AG08396 (cell line): ENCODE measurements around the gene FAM118B.
A peak's percentile ranks its signal among the peaks of the same experiment; 100 is the strongest.

Experiments used
- DNase-seq: peaks from one replicate; pipeline ENCODE4 v3.0.0; 2012; ENCODE audit warnings: low spot score, mixed read lengths

Gene FAM118B

GRCh38 chr11:126211236-126212088 is at the start of gene FAM118B, which contains the start of gene RPUSD4:
Gene FAM118B (plus strand): TSS chr11:126211782. CDS start chr11:126235002, 23,220 bp downstream.
Gene RPUSD4 (minus strand): TSS chr11:126211650. CDS start chr11:126211638, 12 bp downstream.
- DNase-seq = peak; percentile 99

DNA sequence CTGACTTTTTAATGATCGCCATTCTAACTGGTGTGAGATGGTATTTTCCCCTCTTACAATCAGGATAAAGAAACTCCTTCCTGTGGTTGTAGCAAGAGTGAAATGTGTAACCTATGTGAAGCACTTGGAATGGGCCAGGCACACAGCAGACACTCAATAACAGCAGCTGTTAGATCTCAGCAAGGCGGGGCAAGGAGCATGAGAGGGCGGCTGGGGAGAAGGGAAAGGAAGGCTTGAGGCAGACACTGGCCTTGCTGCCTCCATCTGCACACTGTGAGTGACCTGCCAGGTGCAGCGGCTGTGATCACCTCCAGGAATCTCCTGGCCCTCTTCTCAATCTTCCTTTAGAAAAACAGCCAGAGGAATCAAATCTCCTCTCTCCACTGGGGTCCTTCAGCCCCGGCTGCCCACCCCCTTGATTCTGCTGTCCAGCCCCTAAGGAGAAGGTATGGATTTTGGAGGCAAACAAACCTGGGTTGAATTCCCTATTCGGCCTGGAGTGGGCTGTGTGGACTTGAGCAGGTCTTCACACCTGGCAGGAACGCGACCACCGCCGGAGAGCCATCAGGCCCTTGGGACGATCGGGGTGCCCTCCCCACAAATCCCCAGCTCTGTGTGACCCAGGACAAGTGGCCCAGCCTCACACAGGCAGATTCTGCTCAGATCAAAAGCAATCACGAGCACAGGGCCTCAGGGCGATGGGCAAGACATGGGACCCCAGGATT is 49.1 kb upstream of the FAM118B start:
- DNase-seq = no peak

DNA sequence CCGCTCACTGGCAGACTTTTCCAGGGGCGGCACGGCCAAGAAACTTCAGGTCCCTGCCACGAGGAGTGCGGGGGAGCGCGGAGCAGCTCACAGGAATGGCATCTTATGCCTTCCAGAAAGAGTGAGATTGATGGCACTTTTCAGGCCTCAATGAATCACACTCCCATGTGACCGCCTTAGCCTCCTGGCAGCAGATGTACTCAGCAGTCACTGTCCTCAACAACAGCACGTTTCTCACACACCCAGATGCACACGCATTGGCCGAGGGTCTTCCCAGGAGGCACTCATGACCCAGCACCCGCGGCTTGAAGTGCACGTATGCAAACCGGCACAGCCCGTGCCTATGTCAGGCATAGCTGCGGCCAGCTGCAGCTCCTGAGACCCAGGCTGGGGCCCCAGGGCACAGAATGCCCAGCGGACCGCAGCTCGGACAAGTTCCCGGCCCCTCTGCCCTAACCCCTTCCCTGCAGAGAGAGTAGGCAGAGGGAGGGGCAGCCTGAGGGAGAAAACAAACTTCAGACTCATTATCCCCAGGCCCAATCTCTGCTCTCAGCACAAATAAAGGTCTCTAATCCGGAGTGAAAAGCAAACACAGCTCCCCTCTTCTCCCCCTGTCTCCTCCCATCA is 48.4 kb upstream of the FAM118B start:
- DNase-seq = peak; percentile 88

GRCh38 chr11:126163779-126164178 is 47.8 kb upstream of the FAM118B start:
- no peak for DNase-seq

DNA sequence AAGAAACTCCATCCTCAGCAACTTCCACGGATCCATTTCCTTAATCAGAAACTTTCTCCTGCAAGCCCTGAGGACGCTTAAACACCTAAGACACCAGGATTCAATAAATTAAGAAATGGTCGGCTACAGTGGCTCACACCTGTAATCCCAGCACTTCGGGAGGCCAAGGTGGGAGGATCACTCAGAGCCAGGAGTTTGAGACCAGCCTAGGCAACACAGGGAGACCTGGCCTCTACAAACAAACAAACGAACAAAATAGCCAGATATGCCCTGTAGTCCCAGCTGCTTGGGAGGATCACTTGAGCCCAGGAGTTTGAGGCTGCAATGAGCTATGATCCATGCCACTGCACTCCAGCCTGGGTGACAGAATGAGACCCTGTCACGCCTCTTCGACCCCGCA is 46.8 kb upstream of the FAM118B start:
- DNase-seq = no peak

DNA sequence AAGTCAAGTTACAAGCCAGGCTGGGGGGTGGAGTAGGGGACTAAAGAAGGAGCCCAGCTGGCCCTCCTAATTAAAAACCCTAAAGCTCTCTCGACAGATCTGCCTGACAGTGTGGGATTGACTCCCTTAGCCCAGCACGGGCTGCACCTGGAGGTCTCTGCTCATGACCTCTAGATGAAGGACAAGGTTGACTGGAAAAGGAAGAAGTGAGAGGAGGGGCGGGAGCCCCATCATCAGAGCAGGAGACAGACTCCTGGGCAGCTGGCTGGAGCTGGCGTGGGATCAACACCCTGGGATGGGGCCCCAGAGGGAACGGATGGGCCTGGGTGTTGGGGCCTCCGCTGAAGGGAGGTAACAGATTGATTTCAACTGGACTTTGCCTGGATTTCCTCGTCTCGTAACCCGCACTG is 46.3 kb upstream of the FAM118B start:
- DNase-seq = no peak

DNA sequence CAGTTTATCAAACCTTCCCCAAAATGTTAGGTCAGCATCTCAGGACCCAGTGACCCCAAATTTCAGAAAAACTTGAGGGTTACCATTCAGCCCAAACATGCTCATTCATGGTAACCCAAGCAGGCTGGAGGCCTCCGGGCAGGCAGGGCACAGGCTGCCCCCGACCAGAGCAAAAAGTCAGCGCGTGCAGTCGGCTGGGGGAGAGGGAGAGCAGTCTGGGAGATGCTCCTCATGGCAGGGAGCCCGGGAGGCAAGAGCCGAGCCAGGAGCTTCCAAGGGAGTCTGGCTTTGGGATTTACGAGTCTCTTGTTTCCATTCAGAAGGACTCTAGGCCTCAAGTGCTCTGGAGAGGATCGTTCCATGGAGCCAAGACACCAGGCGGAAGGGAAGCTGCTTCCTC is 45.8 kb upstream of the FAM118B start:
- no peak for DNase-seq

- DNase-seq = no peak
Measured at GRCh38 chr11:126166413-126166812, 45.2 kb upstream of the FAM118B start.

GRCh38 chr11:126167488-126167887 is 44.1 kb upstream of the FAM118B start:
- DNase-seq = no peak

DNA sequence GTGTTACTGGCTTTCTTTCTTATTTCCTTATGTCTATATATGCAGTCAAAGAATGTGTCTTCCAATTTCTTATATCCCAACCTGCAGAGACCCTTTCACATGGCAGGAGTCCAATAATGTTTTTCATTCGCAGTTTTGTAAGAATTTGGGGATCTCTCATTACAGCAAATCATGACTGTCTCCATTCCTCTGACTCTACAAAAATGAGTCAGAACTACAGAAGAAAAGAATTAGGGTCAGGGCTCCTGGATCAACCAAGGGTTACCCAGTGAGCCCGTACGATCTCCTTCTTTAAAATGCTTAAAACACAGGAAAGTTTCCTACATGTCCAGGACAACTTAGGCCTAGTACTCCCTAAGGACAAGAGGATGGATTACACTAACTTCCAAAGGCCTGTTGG is 42.3 kb upstream of the FAM118B start:
- DNase-seq = no peak

DNA sequence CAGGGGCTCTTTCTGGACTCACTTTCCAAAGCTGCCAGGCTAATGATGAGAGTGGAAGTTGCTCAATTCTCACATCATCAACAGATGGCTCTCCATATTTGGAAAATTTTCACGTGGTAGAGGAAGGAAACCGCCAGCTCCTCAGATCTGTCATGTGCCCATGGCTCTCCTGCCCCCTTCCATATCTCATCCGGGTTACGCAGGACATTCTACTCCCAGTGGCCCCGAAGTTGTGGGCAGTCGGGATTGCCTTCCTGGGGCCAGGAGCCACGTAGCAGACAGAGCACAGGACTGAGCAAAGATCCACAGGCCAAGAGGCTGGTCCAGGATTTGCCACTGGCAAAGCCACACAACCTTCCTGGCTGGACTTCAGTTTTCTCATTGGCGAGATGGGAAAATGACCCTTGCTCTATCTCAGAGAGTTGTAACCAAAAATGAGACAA is 39.0 kb upstream of the FAM118B start:
- DNase-seq = no peak

DNA sequence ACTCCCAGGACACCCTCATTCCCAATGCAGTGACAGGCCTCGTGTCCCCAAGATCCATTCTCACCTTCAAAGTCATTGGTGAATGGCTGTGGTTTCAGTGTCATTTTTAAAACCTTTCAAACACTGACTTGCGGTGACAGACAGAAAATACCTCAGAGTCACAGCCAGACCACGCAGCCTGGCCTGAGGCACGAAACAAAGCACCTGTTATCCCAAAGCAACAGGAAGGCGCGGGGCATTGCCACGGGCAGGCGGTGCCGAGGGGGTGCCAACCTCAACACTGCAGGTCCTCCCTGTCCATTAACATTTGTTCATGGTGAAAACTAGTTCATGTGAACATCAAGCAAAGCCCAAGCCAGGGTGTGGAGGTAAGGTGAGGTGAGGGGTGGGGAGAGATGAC is 38.3 kb upstream of the FAM118B start:
- DNase-seq = no peak

GRCh38 chr11:126174816-126175215 is 36.8 kb upstream of the FAM118B start:
- DNase-seq = no peak

DNA sequence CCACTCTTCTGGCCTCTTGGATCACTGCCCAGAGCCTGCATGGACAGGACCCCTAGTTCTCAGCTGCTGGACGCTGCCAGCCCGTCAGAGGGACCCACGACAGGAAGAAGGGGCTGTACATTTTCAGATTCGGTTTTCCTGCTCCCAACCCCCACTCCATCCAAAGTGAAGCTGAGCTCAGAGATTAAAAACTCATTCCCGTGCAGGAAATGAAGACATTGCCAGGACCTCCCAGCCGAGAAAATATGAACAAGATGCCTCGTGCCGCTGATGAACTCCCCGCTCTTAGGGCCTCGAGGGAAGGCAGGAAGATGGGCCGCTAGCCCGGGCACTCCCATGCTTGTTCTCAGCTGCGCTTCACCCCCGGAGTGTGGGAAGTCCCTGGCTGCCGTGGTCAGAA is 36.2 kb upstream of the FAM118B start:
- no peak for DNase-seq

DNA sequence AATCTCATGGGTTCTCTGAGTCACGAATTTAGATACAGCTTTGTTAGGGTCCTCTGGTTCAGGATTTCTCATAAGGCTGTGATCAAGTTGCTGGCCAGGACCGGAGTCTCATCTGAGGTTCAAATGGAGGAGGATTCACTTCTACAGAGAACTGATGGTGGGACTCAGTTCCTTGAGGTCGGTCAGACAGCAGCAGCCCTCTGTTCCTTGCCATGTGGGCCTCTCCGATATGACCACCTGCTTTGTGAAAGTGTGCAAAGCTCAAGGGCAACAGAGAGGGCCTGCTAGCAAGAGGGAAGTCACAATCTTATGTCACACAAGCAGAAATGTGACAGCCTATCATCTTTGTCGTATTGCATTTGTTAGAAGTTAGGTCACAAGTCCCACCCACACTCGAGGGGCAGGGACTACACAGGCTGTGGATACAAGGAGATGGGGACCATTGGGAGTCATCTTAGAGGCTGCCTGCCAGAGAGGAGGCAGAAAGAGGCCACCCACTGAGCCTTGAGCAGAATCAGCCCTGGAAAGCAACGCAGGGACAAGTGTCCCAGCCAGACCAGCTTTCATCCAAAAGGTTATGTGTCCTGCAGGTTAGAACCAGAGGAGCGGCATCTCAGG is 34.6 kb upstream of the FAM118B start:
- DNase-seq = no peak

DNA sequence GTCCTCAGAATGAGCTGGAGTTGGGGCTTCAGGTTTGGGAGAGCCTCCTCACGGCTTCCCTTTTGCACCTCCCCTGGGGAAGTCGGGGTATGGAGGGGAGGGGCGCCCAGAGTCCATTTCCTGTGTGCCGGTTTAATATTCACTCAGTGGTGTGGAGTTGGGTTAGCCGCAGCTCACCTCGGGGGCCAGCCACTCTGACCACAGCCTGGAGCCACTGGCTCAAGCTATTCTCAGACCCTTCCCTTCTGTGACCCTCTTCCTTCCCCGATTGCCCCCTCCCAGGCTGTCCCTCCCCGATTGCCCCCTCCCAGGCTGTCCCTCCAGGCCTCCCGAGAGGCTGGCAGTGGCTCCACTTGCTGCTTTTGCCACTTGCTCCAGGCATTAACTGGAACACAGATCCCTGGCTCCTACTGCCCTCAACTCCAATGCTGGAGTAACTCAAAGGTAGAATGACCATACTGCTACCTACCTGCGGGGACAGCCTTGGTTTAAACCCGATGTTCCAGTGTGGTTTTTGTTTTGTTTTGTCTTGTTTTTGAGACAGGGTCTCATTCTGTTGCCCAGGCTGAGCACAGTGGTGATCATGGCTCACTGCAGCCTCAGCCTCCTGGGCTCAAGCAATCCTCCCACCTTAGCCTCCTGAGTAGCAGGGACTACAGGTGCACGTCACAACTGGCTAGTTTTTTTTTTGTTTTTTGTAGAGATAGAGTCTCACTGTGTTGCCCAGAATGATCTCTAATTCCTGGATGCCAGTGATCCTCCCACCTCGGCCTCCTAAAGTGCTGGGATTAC is 29.4 kb upstream of the FAM118B start:
- DNase-seq = no peak

DNA sequence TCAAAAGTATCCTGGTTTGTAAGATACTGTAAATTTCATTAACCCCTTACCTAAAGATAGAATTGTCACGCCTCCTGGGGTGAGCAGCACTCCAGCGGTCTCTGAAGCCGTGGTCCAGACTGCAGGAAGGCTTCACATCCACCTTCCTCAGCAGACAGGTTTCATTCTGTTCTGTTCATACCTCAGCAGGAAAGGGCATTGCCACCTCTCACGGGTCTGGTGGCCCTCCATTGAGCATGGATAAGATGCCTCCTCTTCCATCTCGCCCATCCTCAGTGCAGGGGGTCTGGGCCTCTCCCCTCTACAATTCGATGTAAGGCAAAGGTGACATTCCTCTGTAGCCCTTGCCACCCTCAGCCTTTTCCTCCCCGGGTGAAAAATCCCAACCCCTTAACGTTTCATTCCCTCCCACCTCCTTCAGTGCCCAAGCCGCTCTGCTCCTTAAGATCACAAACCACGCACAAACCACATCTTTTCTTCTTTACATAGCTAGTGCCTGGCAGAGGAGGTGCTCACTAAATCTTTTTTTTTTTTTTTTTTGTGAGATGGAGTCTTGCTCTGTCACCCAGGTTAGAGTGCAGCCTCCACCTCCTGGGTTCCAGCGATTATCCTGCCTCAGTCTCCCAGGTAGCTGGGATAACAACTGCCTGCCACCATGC is 28.7 kb upstream of the FAM118B start:
- DNase-seq = no peak

DNA sequence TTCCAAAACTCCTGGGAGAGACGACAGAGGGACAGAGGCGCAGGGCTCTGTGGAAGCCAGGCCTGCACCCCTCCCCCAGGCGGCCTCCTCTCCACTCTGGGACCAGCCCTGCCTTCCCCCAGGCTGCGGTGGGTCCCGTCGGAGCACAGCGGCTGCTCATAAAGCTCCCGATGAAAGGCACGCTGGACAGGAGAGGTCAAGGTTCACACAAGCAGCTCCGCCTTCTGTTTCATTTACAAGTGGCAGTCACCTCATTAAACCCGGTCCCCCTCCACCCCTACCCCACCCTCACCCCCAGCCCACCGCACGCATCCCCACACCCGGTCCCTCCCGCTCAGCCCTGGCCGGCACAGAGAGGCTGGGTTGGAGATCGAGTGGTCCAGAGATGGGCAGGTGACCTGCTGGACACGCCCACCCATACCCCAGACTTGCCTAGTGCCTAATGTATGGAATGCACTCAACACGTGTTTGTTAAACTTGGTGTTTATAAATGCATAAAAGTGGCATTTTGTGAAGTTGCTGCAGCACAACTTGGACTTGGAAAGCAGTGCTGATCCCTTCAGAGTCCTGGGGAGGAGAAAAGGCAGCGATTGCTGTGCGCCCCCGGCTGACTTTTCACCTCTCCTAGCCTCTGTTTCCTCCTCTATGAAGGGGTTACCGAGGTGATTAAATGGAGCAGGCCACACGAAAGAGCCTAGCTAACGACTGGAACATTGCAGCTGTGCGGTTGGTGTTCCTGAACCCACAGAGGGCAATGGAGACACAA is 26.1 kb upstream of the FAM118B start:
- no peak for DNase-seq

DNA sequence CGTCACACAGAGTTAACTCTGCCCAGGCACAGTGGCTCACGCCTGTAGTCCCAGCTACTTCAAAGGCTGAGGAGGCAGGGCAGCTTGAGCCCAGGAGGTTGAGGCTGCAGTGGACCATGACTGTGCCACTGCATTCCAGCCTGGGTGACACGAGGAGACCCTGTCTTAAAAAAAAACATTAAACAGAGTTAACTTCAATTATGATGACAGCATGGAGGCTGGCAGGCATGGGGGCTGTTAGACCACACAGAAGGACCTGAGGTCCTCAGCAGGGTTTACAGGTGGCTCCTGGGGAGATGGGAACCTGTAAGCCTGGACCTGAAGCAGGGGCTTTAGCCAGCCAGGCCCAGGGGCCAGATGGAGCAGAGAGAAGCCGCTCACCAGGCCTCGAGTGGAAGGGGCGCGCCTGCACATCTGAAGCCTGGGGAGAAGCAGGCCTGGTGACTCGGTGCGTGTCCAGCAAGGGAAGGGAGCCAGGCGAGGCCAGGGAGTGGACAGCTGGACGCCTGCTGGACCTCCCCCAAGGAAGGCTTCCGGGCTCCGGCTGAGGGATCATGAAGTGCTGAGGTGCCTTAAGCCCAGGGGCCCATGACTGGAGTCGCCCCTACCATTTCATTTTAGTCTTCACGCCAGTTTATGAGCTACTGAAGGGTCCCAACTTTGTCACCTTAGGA is 25.4 kb upstream of the FAM118B start:
- DNase-seq = no peak
